OCI-LY3 (cell line): ENCODE measurements around the gene CACNA1C.

Experiments used
- CTCF ChIP-seq: fragments of 200-600, 300-600 bp; sonication (generic); IDR thresholded peaks from 2 replicates; pipeline ENCODE4 v1.5.1; 2014; ENCODE audit warnings: antibody characterized with exemption, low read length, low read depth
- EZH2phosphoT487 ChIP-seq: fragments of 200-600 bp; shearing (Covaris generic); IDR thresholded peaks from 2 replicates; pipeline ENCODE4 v1.6.1; 2018; ENCODE audit warnings: antibody characterized with exemption, mixed run types, low read depth

GRCh38 chr12:2481951-2482350, 429.2 kb downstream of the CACNA1C start:
- TF ChIP-seq CTCF: no peak
- no peak for TF ChIP-seq EZH2phosphoT487
